Hepatocyte (in vitro differentiated cells): ENCODE data around the gene BDKRB1. TPM values are rescaled to one million over a fixed set of nuclear protein-coding genes. Genes with fewer than 3 reads are reported as not detected.
A peak's percentile ranks its signal among the peaks of the same experiment; 100 is the strongest.

Source experiments
- DNase-seq: peaks from one replicate; pipeline ENCODE4 v3.0.0-alpha.2; 2016; ENCODE audit warnings: low spot score
- H2AFZ ChIP-seq: fragments of 200-600 bp; sonication (generic); 2 replicates; pipeline ENCODE4 v1.6.0; 2016; ENCODE audit warnings: antibody characterized with exemption, mild to moderate bottlenecking
- H3K27ac ChIP-seq: fragments of 200-600 bp; sonication (generic); 2 replicates; pipeline ENCODE4 v1.5.1; 2016; ENCODE audit warnings: mild to moderate bottlenecking
- H3K27me3 ChIP-seq: fragments of 200-600 bp; sonication (generic); 2 replicates; pipeline ENCODE4 v1.6.1; 2016
- H3K36me3 ChIP-seq: fragments of 200-600 bp; sonication (generic); replicated peaks from 2 replicates; pipeline ENCODE4 v1.5.1; 2016; ENCODE audit warnings: low read depth; ENCODE audit not compliant: insufficient read depth
- H3K4me1 ChIP-seq: fragments of 200-600 bp; sonication (generic); 2 replicates; pipeline ENCODE4 v1.5.1; 2016; ENCODE audit warnings: mild to moderate bottlenecking, moderate library complexity; ENCODE audit not compliant: insufficient read depth
- H3K4me2 ChIP-seq: fragments of 200-600 bp; sonication (generic); 2 replicates; pipeline ENCODE4 v1.6.0; 2016
- H3K4me3 ChIP-seq: fragments of 200-600 bp; sonication (generic); 2 replicates; pipeline ENCODE4 v1.5.1; 2016; ENCODE audit warnings: mild to moderate bottlenecking
- H3K79me2 ChIP-seq: fragments of 200-600 bp; sonication (generic); 2 replicates; pipeline ENCODE4 v1.6.0; 2017; ENCODE audit warnings: mild to moderate bottlenecking
- H3K9me2 ChIP-seq: fragments of 200-600 bp; sonication (generic); replicated peaks from 2 replicates; pipeline ENCODE4 v1.6.0; 2017; ENCODE audit warnings: mild to moderate bottlenecking; ENCODE audit not compliant: insufficient read depth
- H3K9me3 ChIP-seq: fragments of 200-600 bp; sonication (generic); 2 replicates; pipeline ENCODE4 v1.5.1; 2016; ENCODE audit warnings: low read depth, mild to moderate bottlenecking
- H4K20me1 ChIP-seq: fragments of 200-600 bp; sonication (generic); 2 replicates; pipeline ENCODE4 v1.6.0; 2016; ENCODE audit warnings: mild to moderate bottlenecking; ENCODE audit not compliant: insufficient read depth, poor library complexity, severe bottlenecking
- CTCF ChIP-seq: fragments of 200-600 bp; sonication (generic); IDR thresholded peaks from 2 replicates; pipeline ENCODE4 v1.5.1; 2016; ENCODE audit warnings: antibody characterized with exemption, mild to moderate bottlenecking; ENCODE audit not compliant: poor library complexity
- EZH2 ChIP-seq: fragments of 200-600 bp; sonication (generic); IDR thresholded peaks from 2 replicates; pipeline ENCODE4 v1.6.1; 2016; ENCODE audit warnings: antibody characterized with exemption, mild to moderate bottlenecking, borderline replicate concordance
- EZH2phosphoT487 ChIP-seq: fragments of 200-600 bp; sonication (generic); IDR thresholded peaks from one replicate; pipeline ENCODE4 v1.6.1; 2018; ENCODE audit warnings: antibody characterized with exemption, mild to moderate bottlenecking, low read depth, moderate library complexity; ENCODE audit not compliant: unreplicated experiment, severe bottlenecking
- WGBS: methylation state at CpG from one replicate; pipeline ENCODE4 v1.1.6; 2016; ENCODE audit warnings: low lambda C conversion rate; ENCODE audit errors: missing lambda C conversion rate; 5-methylcytosine and 5-hydroxymethylcytosine counted together
- polyA plus RNA-seq: library from polyadenylated mRNA; unstranded; fragments of >200 nt; fragmentation: Nextera tagmentation; extraction: Ambion mirVana; gene quantifications from 2 replicates; pipeline ENCODE4 v1.2.1, GENCODE V29; 2016
- total RNA-seq: library from RNA; depleted of rRNA; stranded (reverse); fragments of >200 nt; gene quantifications from 2 replicates; pipeline ENCODE4 v1.2.3, GENCODE V29; 2014

The BDKRB1 gene
- total and polyA plus RNA-seq, 2 experiments from 2014 or later: 11.9 to 33.0 TPM

GRCh38 chr14:96275177-96276112, 19.4 kb downstream of the BDKRB1 start:
- H3K9me3 ChIP-seq: no peaks in the 10 kb centered on the region
- 22% methylated on average over 17 of the region's 17 CpGs for WGBS
- peak; percentile 89 for DNase-seq
- no peaks in the 10 kb centered on the region for H4K20me1 ChIP-seq
- H3K9me2 ChIP-seq: no peaks in the 10 kb centered on the region
- peak overlapping the region; percentile 58 for H3K27ac ChIP-seq
- H3K4me3 ChIP-seq: no peak overlapping the region
- H3K27me3 ChIP-seq: no peaks in the 10 kb centered on the region
- no peaks in the 10 kb centered on the region for H3K79me2 ChIP-seq
- H3K4me1 ChIP-seq: peaks cover 16% of the 10 kb centered on the region
- H3K36me3 ChIP-seq: no peaks in the 10 kb centered on the region
- H3K4me2 ChIP-seq: peak overlapping the region; percentile 54
- TF ChIP-seq EZH2phosphoT487 (no peak), CTCF (peak; percentile 91)
- no peak overlapping the region for H2AFZ ChIP-seq

- TF ChIP-seq EZH2phosphoT487 (no peak), CTCF (no peak), EZH2 (no peak)
Observed at GRCh38 chr14:96277890-96278289, 21.9 kb downstream of the BDKRB1 start.

GRCh38 chr14:96279564-96279963, 23.6 kb downstream of the BDKRB1 start:
- 34% methylated on average over 8 of the region's 8 CpGs for WGBS
- no peak overlapping the region for H3K27ac ChIP-seq
- no peaks in the 10 kb centered on the region for H4K20me1 ChIP-seq
- no peaks in the 10 kb centered on the region for H3K36me3 ChIP-seq
- no peak overlapping the region for H3K4me3 ChIP-seq
- TF ChIP-seq EZH2 (no peak), CTCF (no peak), EZH2phosphoT487 (no peak)
- H3K79me2 ChIP-seq: no peaks in the 10 kb centered on the region
- H2AFZ ChIP-seq: no peak overlapping the region
- H3K4me1 ChIP-seq: peaks cover 16% of the 10 kb centered on the region
- H3K9me2 ChIP-seq: no peaks in the 10 kb centered on the region
- no peak for DNase-seq
- no peaks in the 10 kb centered on the region for H3K9me3 ChIP-seq
- H3K4me2 ChIP-seq: no peak overlapping the region
- no peaks in the 10 kb centered on the region for H3K27me3 ChIP-seq

More at GRCh38 chr14:96277890-96278289, 21.9 kb downstream of the BDKRB1 start:
- 87% methylated on average over 1 of the region's 1 CpG for WGBS
- Histone ChIP-seq H3K27me3 (no peaks in the 10 kb centered on the region), H3K9me2 (no peaks in the 10 kb centered on the region), H3K9me3 (no peaks in the 10 kb centered on the region), H3K4me3 (no peak overlapping the region), H2AFZ (no peak overlapping the region), H3K27ac (no peak overlapping the region), H4K20me1 (no peaks in the 10 kb centered on the region), H3K79me2 (no peaks in the 10 kb centered on the region), H3K4me1 (peaks cover 16% of the 10 kb centered on the region), H3K36me3 (no peaks in the 10 kb centered on the region), H3K4me2 (no peak overlapping the region)
- no peak for DNase-seq
